CD4-positive, alpha-beta T cell treated with Interleukin-10 for 1 hour (primary cell): ENCODE results near the gene BCAP31.
A peak's percentile ranks its signal among the peaks of the same experiment; 100 is the strongest.

ENCODE experiments used
- DNase-seq: peaks from one replicate; pipeline ENCODE4 v3.0.0-alpha.2; 2020

Gene BCAP31

DNA sequence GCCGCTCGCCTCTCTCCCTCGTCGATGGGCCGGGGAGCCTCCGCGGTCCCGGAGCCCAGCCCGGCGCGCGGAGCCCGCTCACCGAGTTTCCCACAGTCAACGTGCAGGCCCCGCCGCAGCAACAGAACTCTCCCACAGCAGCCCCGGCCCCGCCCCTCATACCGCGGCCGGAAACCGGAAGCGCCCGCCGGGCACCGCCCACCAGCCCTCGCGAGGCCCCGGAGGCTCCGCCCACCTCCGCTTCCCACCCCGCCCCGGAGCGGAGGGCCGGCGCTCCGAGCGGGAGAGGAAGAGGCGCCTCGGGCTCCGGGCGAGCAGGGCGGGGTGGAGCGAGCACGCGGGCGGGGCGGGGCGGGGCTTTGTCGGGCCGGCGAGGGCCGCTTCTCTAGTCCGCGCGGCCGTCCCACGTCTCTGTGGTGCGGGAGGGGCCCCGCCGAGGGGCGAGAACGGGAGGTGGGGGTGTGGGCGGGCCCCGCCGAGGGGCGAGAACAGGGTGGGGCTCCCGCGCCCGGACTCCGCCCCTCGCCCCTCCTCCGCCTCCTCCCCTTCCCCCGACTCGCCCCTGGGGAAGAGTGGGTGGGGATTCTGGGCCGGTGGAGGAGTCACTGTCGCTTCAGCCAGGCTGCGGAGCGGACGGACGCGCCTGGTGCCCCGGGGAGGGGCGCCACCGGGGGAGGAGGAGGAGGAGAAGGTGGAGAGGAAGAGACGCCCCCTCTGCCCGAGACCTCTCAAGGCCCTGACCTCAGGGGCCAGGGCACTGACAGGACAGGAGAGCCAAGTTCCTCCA is at the start of gene BCAP31, which contains the start of gene ABCD1:
BCAP31 (minus strand) TSS at position 136 of the 787 bp plus-strand sequence. CDS start 1,143 bp downstream, outside the sequence.
ABCD1 (plus strand) TSS at position 605 of the 787 bp plus-strand sequence. CDS start 411 bp downstream, outside the sequence.
- peak; percentile 91 for DNase-seq

DNA sequence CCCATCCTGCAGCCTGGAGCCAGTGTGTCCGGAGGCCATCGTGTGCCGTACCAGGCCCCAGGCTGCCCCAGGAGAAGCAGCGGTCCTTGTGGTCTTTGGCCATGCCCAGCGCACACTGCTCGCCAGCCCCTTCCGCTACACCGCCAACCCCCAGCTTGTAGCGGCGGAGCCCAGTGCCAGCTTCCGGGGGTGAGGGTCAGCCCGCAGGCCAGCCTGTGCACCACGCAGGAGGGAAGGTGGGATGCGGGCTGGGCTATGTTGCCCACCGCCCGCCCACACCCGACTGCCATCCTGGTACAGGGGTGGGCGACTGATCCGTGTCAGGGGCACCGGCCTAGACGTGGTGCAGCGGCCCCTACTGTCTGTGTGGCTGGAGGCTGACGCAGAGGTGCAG is 49.0 kb upstream of the BCAP31 start:
- DNase-seq: no peak

DNA sequence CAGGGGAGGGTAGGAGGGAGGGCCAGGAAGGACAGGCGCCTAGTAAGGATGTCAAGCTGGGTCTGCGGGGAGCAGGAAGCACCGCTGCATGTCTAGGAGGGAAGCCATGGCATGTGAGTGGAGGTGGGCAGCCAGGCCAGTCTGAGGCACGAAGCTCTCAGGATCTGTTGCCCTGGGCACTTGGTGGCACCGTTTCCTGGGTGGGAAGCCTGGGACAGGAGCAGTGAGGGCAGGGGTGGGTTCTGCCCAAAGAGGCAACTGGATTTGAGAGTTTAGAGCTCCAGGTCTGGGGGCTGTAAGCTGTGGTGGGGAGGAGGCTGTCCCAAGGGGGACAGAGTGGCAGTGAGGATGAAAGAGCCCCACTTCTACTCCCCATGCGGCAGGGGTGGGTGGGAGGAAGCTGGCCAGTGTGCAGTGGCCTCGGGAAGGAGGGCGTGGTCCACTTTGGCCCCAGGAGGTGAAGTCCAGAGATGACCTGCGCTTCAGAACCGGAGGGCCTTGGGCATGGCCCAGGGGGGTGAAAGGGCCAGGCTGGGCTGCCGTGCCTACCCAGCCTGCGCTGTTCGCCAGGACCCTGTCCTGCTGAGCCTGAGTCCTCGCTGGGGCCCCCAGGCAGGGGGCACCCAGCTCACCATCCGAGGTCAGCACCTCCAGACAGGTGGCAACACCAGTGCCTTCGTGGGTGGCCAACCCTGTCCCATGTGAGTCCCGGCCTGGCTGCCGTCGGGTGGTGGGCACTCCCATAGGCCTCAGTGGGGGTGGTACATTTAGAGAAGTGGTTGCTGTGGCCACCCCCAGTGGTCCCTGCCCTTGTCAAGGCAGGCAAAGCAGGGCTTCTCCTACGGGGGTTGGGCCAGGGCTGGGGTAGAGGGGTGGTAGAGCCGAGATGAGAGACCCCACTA is 48.4 kb upstream of the BCAP31 start:
- DNase-seq: no peak

DNA sequence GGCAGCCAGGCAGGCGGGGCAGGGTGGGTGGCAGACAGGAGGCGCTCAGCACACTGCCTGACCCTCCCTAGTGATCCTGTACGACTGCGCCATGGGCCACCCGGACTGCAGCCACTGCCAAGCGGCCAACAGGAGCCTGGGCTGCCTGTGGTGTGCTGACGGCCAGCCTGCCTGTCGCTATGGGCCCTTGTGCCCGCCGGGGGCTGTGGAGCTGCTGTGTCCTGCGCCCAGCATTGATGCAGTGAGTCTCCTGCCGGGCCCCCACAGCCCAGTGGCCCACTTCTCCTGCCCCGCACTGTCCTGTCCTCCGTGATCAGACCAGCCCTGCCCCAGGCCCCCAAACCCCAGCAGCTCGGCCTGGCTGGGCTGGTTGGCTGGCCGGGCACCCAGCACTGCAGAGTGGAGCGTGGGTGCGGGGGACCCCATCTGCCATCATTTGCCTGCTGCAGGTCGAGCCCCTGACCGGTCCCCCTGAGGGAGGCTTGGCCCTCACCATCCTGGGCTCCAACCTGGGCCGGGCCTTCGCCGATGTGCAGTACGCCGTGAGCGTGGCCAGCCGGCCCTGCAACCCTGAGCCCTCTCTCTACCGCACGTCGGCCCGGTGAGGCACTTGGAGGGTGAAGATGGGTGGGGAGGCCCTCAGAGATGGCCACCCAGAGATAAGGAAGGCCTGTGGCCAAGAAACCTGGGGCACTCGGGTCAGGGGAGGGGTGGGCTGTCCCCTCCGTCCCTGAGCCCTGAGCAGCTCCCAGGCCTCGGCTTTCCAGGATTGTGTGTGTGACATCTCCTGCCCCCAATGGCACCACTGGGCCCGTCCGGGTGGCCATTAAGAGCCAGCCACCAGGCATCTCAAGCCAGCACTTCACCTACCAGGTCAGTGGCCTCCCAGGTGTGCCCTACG is 47.5 kb upstream of the BCAP31 start:
- DNase-seq: no peak

DNA sequence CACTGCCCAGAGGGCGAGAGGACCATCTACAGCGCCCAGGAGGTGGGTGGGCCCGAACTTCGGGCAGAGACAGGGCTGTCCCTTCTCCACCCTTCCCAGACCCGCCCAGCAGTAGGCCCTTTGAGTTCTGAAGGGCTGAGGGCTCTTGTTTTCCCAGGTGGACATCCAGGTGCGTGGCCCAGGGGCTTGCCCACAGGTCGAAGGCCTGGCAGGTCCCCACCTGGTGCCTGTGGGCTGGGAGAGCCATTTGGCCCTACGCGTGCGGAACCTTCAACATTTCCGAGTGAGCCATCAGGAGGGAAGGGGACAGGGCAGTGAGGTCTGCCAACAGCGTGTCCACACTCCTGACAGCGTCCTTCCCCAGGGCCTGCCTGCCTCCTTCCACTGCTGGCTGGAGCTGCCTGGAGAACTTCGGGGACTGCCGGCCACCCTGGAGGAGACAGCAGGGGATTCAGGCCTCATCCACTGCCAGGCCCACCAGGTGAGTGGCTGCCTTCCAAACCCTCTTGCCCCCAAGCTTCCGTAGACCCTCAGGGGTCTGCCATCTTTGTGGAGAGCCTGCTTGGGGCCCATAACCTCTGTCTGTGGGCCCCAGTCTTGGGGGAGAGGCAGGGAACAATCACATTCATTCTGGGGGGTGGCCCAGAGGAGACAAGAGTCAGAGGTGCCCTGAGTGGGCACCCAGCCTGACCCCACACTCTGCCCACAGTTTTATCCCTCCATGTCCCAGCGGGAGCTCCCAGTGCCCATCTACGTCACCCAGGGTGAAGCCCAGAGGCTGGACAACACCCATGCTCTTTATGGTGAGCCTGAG is 46.6 kb upstream of the BCAP31 start:
- DNase-seq: no peak

DNA sequence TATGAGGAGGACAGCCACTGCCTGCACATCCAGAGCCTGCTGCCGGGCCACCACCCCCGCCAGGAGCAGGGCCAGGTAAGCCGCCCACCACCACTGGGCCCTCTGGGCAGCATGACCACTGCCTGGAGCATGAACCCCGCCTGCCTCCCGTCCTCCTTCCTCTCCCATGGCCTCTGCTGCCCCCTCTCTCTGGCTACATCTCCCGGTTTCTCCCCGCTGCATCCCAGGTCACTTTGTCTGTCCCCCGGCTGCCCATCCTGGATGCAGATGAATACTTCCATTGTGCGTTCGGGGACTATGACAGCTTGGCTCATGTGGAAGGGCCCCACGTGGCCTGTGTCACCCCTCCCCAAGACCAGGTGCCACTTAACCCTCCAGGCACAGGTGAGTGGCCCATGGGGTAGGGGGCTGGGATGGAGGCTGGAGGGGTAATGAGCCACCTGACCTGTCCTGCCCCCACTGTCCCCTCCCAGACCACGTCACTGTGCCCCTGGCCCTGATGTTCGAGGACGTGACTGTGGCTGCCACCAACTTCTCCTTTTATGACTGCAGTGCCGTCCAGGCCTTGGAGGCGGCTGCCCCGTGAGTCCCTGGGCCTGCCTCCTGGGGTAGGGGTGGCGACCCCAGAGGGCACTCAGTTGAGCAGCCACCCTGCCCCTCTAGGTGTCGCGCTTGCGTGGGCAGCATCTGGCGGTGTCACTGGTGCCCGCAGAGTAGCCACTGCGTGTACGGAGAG is 45.8 kb upstream of the BCAP31 start:
- DNase-seq: no peak

DNA sequence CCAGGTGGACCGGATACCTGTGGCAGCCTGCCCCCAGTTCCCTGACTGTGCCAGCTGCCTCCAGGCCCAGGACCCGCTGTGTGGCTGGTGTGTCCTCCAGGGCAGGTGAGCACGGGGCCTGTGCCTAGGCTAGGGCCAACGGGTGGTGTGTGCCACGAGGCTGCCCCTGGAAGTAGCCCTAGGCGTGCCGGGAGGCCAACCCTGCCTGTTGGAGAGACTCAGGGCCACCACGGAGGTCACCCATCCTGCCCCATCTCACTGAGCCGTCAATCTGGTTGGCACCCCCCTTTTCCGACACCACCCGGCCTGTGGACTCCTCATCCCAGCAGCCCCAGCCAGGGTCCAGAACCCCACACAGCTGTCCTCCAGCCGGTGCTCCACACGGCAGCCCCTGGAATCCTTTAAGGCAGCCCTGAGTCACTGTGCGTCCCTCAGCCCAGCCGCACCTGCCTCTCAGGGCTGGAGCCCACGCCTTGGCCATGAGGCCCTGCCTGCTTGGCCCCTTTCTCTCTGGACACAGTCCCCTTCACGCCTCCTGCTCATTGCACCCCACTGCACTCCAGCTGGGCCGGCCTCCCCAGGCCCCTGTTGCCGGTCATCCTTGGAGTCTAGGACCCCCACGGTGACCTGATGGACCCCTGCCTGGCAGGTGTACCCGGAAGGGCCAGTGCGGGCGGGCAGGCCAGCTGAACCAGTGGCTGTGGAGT is 45.1 kb upstream of the BCAP31 start:
- no peak for DNase-seq

DNA sequence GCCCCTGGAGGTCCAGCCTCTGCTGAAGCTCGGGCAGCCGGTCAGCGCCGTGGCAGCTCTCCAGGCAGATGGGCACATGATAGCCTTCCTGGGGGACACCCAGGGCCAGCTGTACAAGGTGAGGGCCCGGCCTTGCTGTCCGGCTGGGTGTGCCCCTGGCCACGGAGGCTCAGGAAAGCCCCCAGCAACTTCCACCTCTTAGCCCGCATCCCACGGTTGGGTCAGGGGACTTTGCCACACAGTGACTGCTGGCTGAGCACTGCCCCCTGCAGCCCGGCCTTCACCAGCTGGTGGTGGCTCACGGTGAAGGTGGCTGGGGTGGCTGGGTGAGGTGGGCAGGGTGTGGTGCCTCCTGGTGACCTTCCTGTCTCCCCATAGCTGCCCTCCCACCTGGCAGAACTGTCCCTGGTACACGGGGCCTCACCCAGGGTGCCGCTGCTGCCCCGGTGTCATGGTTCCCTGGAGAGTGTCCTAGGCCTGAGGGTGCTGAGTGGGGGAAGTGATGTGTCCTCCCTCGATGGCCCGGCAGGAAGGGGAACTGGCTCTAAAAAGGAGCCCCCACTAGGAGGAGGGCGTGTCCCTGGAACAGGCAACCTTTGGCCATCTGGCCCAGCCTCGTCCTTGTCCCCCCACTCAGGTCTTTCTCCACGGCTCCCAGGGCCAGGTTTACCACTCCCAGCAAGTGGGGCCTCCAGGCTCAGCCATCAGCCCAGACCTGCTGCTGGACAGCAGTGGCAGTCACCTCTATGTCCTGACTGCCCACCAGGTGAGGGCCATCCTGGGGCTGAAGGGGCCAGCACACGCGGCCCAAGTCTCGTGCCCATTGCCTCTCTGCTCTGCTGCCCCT is 44.3 kb upstream of the BCAP31 start:
- DNase-seq: no peak

DNA sequence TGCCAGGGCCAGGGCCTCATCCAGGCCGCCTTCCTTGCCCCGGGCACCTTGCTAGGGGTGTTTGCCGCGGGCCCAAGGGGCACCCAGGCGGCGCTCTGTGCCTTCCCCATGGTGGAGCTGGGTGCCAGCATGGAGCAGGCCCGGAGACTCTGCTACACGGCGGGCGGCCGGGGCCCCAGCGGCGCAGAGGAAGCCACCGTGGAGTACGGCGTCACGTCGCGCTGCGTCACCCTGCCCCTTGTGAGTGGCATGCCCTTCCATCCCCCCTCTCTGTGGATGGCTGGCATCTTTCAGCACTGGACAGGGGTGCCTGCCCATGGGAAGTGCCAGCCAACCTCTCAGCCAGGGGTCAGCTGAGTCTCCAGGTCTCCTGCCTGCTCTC is 43.5 kb upstream of the BCAP31 start:
- DNase-seq: no peak

DNA sequence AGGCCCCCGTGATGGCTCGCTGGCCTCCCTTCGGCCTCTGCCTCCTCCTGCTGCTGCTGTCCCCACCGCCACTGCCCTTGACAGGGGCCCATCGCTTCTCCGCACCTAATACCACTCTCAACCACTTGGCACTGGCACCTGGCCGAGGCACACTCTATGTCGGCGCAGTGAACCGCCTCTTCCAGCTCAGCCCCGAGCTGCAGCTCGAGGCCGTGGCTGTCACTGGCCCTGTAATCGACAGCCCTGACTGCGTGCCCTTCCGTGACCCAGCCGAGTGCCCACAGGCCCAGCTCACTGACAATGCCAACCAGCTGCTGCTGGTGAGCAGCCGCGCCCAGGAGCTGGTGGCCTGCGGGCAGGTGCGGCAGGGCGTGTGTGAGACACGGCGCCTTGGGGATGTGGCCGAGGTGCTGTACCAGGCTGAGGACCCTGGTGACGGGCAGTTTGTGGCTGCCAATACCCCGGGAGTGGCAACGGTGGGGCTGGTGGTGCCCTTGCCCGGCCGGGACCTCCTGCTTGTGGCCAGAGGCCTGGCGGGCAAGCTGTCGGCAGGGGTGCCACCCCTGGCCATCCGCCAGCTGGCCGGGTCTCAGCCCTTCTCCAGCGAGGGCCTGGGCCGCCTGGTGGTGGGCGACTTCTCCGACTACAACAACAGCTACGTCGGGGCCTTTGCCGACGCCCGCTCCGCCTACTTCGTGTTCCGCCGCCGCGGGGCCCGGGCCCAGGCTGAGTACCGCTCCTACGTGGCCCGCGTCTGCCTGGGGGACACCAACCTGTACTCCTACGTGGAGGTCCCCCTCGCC is 42.9 kb upstream of the BCAP31 start:
- no peak for DNase-seq

DNA sequence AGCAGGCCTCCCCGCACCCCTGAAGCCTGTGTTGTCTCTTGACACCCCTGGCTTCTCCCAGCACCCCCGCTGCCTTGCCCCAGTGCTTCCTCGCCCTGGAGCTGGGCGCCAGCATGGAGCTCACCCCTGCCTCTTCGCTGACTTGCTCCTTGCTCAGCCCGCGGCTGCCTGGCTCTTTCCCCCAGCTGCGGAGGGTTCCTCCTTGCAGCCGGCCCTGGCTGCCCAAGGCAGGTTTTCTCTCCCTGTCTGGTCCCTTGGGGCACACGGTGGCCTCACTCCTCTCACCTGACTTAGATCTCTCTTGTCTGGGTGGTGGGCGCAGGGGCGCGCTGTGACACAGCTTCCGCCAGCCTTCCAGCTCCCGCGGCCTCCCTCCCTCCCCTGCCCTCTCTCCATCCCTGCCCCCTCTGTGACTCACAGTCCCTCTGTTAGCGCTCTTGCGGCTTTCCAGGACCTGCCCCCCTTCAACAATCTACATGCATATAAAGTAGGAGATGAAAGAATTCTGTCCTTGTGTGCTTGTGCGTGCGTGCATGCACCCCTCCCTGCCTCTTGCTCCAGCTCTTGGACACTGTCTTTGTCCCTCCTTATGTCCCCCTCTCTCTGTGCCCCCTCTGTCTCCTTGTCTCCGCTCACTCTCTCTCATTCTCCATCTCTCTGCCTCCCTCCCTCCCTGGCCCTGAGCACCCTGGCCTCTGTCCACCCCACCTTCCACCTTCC is 42.1 kb upstream of the BCAP31 start:
- DNase-seq: no peak

DNA sequence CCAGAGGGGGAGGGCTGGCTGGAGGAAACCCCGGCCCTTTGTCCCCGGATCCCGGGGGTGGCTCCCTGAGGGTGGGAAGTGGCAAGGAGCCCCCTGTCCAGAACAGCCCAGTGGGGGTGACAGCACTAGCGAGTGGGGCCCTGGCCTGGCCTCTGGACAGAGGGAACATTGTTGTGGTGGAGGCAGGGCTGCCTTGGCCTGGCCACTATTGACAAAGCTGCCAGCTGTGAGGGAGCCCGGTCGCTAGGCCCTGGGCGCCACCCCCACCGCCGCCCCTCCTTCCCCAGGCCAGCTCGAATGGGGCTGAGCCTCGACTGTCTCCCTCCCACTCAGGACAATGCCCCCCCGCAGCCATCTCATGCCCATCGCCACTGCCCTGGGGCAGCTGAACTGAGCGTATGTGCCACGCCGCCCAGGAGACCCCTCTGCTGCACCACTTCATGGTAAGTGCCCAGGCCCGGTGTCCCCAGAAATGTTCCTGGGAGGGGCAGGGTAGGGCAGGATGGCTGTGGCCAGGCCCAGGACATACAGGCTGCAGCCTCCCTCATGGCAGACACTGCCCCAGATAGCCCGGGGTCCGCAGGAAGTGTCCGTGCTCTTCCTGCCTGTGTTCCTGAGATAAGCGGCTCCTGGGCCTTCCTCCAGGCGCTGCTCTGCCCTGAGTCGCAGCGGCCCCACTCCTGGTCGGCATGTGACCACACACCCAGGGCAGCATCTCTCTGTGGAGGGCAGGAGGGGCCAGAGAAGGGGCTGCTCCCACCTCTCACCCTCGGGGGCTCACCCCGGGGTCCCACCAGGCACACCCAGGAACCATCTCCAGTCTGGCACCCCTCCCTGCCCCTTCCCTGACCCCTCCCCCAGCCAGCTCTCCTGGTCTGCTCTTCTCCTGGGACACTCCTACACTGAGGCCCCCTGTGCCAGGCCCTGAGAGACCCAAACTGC is 41.2 kb upstream of the BCAP31 start:
- no peak for DNase-seq

DNA sequence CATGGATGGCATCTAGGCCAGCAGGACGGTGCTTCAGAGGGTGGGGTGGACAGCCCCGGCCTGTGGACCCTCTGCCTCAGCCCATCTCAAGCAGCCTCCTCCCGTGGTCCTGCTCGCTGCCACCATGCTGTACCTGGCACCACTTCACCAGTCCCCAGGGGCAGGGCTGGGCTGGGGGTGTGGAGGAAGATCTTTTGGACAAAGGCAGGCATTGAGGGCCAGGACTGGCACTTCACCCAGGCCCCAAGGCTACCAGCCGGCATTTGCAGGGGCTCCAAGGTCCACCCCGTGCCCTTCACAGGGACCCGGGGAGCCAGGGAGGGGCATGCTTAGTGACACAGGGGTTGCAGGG is 40.6 kb upstream of the BCAP31 start:
- DNase-seq: no peak

DNA sequence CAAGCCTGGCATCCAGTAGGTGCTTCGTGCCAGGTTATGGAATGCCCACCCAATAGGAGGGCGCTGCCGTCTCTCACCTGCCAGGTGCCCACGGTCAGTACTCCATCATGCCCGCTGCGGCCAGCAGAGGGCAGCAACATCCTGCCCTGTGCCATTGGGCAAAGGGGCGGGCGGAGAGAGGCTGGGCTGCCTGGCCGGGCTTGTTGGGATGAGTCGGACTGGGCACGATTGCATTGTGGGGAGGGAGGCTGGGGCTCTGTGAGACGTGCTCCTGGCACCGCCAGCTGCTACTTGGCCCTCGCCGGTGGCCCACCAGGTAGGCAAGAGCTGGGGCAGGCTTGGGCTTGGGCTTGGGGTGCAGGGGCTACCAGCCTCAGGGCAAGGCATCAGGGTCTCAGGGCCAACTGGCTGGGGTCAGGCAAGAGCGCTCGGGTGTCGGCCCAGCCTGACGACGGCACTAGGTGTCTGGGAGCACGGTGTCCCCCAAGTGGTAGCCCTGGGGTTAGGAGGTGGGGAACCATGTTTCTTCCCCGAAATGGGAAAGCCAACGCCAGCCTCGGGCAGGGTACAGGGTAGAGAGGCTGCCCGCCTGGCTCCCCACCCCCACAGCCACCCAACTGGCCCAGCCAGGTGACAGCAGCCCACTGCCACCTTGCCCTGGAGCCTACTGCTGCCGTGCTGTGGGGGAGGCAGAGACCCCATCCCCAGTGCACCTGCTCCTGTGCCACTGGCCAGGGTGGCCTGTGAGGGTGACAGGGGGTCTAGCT is 40.0 kb upstream of the BCAP31 start, which contains the start of gene PLXNB3:
PLXNB3 (plus strand) TSS at position 261 of the 767 bp plus-strand sequence. CDS start 1,287 bp downstream, outside the sequence.
- DNase-seq: peak; percentile 78

DNA sequence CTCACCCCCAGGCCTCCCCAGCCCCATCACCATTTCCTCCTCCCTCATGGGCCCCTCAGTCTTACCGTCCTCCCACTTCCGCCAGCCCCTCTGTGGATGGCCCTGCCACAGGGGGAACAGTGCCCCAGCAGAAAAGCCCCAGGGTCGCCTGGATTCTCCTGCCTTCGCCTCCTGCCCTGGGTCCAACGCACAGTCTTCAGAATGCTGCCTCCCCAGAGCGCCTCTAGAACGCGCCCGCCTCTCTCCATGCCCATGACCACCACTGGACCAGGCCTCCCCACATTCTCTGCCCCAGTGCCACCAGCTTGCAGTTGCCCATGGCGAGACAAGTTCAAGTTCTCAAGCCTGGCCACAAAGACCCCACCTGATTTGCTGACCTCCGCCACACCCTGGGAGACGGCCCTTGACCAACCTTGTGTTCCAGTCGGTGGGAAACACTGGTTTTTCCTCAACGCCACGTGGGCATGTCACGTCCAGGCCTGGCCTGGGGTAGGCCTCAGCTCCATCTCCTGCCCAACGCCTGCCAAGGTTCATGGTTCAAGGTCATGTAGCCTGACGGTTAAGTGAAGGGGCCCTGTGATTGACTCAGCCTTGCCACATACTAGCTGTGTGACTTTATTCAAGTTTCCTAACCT is 39.2 kb upstream of the BCAP31 start:
- no peak for DNase-seq
